GM10266 (cell line): ENCODE results near the gene NUTF2.

ENCODE experiments used
- DNase-seq: peaks from one replicate; pipeline ENCODE4 v3.0.0; 2012; ENCODE audit errors: extremely low spot score
- TF ChIP-seq, protein P1 (sequence below): IDR thresholded peaks from 2 replicates; pipeline ENCODE4 v1.5.1; 2012; ENCODE audit warnings: mild to moderate bottlenecking, low read depth; ENCODE audit not compliant: control insufficient read depth, insufficient read depth; ENCODE audit errors: missing control alignments

NUTF2 gene

DNA sequence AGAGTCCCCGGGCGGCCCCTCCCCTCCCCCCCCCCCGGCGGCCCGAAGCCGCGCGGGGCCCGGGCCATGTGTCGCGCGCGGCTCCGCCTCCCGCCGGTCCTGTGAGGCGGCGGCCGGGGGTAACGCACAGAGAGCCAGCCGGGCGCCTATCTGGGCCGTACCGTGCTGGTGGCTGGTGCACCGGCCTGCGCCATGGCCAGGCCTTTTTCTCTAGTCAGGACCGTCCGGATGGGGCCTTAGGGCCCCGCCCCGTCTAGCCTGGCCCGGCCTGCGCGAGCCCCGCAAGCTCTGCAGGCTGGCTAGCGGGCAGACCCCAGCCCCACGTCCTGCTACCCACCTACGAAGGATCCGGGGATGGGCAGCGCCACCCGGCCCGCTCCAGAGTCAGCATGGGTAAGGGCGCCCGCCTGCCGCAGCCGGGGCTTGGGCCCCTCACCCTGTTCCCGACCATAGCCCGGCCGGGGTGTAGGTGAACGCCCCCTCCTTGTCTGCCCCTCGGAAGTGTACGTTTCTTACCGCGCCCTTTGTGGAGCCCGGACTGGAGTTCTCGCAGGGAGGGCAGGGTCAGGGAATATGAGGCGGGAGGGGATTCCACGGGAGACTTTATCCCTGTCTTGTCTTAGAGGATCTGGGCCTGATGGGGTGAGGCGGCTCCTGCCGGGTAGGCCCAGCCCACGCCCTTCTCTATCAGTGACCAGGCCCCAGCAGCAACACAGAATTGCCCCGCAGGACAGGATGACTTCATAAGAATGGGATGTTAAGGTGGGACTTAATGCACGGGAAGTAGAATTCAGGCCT, 530 bp downstream of the NUTF2 start, which contains the start of gene CENPT:
CENPT (minus strand) TSS at position 630 of the 798 bp plus-strand sequence. CDS start 13,834 bp downstream, outside the sequence.
- DNase-seq: no peak
- TF ChIP-seq, protein P1, sequence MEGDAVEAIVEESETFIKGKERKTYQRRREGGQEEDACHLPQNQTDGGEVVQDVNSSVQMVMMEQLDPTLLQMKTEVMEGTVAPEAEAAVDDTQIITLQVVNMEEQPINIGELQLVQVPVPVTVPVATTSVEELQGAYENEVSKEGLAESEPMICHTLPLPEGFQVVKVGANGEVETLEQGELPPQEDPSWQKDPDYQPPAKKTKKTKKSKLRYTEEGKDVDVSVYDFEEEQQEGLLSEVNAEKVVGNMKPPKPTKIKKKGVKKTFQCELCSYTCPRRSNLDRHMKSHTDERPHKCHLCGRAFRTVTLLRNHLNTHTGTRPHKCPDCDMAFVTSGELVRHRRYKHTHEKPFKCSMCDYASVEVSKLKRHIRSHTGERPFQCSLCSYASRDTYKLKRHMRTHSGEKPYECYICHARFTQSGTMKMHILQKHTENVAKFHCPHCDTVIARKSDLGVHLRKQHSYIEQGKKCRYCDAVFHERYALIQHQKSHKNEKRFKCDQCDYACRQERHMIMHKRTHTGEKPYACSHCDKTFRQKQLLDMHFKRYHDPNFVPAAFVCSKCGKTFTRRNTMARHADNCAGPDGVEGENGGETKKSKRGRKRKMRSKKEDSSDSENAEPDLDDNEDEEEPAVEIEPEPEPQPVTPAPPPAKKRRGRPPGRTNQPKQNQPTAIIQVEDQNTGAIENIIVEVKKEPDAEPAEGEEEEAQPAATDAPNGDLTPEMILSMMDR: no peak

DNA sequence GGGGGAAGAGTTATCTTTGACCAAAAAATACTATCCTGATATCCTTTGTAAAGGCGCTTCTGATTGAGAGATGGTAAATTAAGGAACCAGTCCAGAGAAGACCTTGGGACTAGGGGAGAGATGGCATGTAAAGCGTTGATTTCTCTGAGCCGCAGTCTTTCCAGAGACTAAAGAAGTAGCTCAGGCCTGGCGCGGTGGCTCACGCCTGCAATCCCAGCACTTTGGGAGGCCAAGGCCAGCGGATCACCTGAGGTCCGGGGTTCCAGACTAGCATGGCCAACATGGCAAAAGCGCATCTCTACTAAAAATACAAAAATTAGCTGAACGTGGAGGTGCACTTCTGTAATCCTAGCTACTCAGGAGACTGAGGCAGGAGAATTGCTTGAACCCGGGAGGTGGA, 1.4 kb downstream of the NUTF2 start:
- no peak for DNase-seq
- TF ChIP-seq, protein P1: no peak

DNA sequence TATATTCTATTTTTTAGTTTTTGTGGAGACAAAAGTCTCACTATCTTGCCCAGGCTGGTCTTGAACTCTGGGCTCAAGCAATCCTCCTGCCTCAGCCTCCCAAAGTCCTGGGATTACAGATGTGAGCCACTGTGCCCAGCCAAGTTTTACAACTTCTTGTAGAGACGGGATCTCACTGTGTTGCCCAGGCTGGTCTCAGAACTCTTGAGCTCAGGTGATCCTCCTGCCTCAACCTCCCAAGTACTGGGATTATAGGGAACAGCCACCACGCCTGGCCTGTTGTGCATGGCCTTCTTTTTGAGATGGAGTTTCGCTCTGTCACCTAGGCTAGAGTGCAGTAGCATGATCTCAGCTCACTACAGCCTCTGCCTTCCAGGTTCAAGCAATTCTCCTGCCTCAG, 6.9 kb downstream of the NUTF2 start:
- DNase-seq: no peak
- TF ChIP-seq, protein P1: no peak

DNA sequence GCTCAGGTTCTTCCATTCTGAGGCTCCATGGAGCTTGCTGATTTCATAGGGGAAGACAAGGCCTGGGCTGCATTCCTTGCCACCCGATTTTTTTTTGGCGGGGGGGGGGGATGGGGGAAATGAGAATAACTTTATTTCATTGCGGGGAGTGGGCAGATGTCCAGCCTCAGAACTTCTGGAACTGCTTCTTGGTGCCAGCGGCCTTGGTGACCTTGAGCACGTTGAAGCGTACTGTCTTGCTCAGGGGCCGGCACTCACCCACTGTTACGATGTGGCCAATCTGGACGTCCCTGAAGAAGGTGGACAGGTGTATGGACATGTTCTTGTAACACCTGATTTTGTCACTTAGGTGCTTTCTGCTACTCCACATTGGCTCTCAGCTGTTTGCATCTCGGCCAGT, 9.1 kb downstream of the NUTF2 start:
- TF ChIP-seq, protein P1: no peak

DNA sequence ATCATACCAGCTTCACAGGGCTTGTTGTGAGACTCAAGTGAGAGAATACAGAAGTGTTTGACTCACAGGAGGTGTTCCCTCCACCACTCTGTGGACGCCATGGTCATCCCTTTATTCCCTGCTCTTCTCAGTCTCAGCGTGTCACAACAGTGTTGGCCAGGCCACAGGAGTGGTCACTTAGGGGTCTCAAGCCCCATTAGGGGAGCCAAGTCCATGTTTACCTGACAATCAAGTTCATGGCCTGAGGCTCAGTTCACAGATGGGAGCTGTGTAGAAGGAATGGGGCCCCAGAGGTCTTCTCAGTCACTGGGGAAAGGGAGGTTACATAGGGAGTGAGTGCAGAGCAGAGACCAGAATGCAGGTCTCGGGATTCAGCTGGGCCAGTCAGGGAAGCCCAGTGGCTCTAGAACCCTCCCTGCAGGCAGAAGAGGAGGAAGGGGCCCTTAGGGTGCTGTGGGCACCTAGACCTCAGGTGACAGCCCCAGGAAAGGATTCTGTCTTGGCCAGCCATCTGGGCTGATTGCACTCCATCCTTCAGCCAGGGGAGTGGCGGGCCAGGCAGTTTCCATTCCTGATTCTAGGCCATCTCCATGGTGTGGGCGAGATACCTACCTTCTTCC, 10.3 kb downstream of the NUTF2 start:
- no peak for DNase-seq
- TF ChIP-seq, protein P1: no peak

More for the DNA sequence above, 9.1 kb downstream of the NUTF2 start:
- DNase-seq: no peak

DNA sequence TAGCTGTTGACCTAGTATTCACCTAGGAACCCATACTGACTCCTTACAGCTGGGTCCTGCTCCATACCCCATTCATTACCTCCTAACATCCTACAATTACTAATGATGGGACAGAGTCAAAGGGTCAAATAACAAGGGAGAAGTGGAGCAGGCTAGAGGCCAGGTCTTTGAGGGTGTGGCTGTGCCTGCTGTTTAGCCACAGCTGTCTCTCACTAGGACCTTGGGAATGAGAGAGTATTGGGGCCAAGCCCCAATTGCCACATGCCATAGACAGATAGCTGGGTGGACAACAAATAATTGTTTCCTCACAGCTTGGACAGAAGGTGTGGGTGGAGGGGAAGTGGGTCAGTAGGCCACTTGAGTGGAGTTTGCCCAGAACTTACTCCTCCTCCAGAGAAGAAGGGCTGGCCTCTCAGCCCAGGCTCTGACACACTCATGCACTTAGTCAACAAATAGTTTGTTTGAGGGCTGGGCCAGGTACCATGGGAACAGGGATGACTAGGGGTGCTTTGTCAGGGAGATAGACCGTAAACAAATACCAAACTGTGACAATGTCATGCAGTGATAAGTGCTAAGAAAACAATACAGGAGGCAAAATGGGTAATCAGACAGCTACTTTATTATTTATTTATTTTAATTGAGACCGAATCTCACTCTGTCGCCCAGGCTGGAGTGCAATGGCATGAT, 11.0 kb downstream of the NUTF2 start:
- TF ChIP-seq, protein P1: no peak
- peak; percentile 12 for DNase-seq
